T-cell (primary cell): ENCODE measurements around the gene CDHR1. TPM values are rescaled to one million over a fixed set of nuclear protein-coding genes. Genes with fewer than 3 reads are reported as not detected.
A peak's percentile ranks its signal among the peaks of the same experiment; 100 is the strongest.

ENCODE experiments used
- ATAC-seq, 4 experiments: fragments of 200-7000 bp in 3 of 4; fragments of 150-1000 bp in 1 of 4; cut with Tn5 transposase; replicated peaks in 1 of 4; 1 replicate in 3 of 4; 2 replicates in 1 of 4; pipeline ENCODE4 v1.10.0; 2021; ENCODE audit warnings: moderate library complexity in 3 of 4, mild to moderate bottlenecking in 2 of 4, moderate number of reproducible peaks in 1 of 4
- CTCF ChIA-PET, 2 donors: fragments of 300-600 bp; sonication (Branson Sonifier 250); formaldehyde crosslinking; loops; one replicate each; lab custom pipeline; 2022; ENCODE audit warnings: antibody characterized with exemption in 2 of 2; lab: Charles Lee
- POLR2A ChIA-PET, 2 donors: fragments of 300-600 bp; sonication (Branson Sonifier 250); formaldehyde crosslinking; loops; one replicate each; lab custom pipeline; 2022; ENCODE audit warnings: antibody characterized with exemption in 2 of 2; lab: Charles Lee
- DNase-seq, 35 experiments: peaks; one replicate each; pipeline versions ENCODE4 v3.0.0 to v3.0.0-alpha.2; 2013 to 2023
- H3K27ac ChIP-seq: one replicate; pipeline ENCODE4 v1.5.1; 2013; ENCODE audit warnings: low read length
- H3K27me3 ChIP-seq, 2 experiments: replicated peaks in 1 of 2; 1 replicate in 1 of 2; 2 replicates in 1 of 2; pipeline versions ENCODE4 v1.6.1 to v1.7.0; 2013; ENCODE audit warnings: low read length in 1 of 2, mixed read lengths in 1 of 2; ENCODE audit not compliant: control insufficient read depth in 2 of 2, insufficient read depth in 2 of 2; ENCODE audit errors: extremely low read depth in 1 of 2
- H3K36me3 ChIP-seq, 2 donors: 1 replicate in 1 of 2; 2 replicates in 1 of 2; pipeline versions ENCODE4 v1.6.1 to v1.7.0; 2013; ENCODE audit warnings: low read length in 1 of 2; ENCODE audit not compliant: control insufficient read depth in 2 of 2, insufficient read depth in 1 of 2; ENCODE audit errors: extremely low read depth in 1 of 2
- H3K4me1 ChIP-seq, 2 experiments: 1 replicate in 1 of 2; 2 replicates in 1 of 2; pipeline versions ENCODE4 v1.6.1 to v1.7.0; 2013; ENCODE audit warnings: low read length in 2 of 2, mixed read lengths in 1 of 2; ENCODE audit not compliant: insufficient read depth in 2 of 2, control insufficient read depth in 1 of 2; ENCODE audit errors: extremely low read depth in 1 of 2
- H3K4me3 ChIP-seq, 2 donors: 1 replicate in 1 of 2; 2 replicates in 1 of 2; pipeline versions ENCODE4 v1.5.1 to v1.7.0; 2013; ENCODE audit warnings: mild to moderate bottlenecking in 2 of 2, low read length in 1 of 2, moderate library complexity in 1 of 2; ENCODE audit not compliant: control insufficient read depth in 1 of 2; ENCODE audit errors: extremely low read depth in 1 of 2
- H3K9me3 ChIP-seq: 2 replicates; pipeline ENCODE4 v1.7.0; 2013
- H3K27ac Mint-ChIP-seq, 2 donors: one replicate each; pipeline ENCODE4 v1.8.0; 2020 to 2021; ENCODE audit warnings: mild to moderate bottlenecking in 2 of 2, mixed read lengths in 2 of 2
- H3K27me3 Mint-ChIP-seq, 2 donors: one replicate each; pipeline ENCODE4 v1.8.0; 2021 to 2022; ENCODE audit warnings: mixed read lengths in 2 of 2
- H3K36me3 Mint-ChIP-seq: one replicate; pipeline ENCODE4 v1.8.0; 2021; ENCODE audit warnings: mixed read lengths
- H3K4me1 Mint-ChIP-seq, 3 donors: one replicate each; pipeline ENCODE4 v1.8.0; 2020 to 2022; ENCODE audit warnings: mixed read lengths in 3 of 3, mild to moderate bottlenecking in 1 of 3
- H3K4me3 Mint-ChIP-seq, 3 donors: one replicate each; pipeline ENCODE4 v1.8.0; 2020 to 2022; ENCODE audit warnings: mild to moderate bottlenecking in 3 of 3, mixed read lengths in 3 of 3, moderate library complexity in 3 of 3
- H3K9me3 Mint-ChIP-seq, 3 donors: one replicate each; pipeline ENCODE4 v1.8.0; 2020 to 2022; ENCODE audit warnings: mixed read lengths in 3 of 3
- WGBS: methylation state at CpG from one replicate; pipeline ENCODE4 v1.1.5; 2013; ENCODE audit warnings: missing lambda C conversion rate; ENCODE audit not compliant: insufficient coverage; 5-methylcytosine and 5-hydroxymethylcytosine counted together
- total RNA-seq, 35 experiments: library from RNA in 6 of 35; stranded (reverse) in 6 of 35; fragments of 120-200 nt in 1 of 35; gene quantifications; one replicate each; pipeline versions ENCODE4 v1.2.1 to v1.2.4 and lab custom pipeline; 2013 to 2026

The CDHR1 gene
- total RNA-seq, 5 donors from 2014 or later (not counting 1 experiment from before 2014, with no cell fraction given), result 0.41 to 2.1 (median 1.1) TPM

DNA sequence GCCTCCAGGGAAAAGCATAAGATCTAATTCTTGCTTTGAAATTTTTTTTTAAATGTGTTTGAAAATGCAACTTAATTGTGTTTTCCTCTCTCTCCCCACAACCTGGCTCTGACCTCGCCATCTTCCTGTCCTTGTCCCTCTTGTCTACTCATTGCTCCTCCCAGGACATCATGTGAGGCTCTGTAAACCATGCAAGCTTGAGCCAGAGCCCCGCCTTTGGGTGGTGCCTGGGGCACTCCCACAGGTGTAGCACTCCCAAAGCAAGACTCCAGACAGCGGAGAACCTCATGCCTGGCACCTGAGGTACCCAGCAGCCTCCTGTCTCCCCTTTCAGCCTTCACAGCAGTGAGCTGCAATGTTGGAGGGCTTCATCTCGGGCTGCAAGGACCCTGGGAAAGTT lies 9.8 kb upstream of the CDHR1 start:
- no peaks in the 10 kb centered on the region for H3K9me3 ChIP-seq
- DNase-seq (no peak), ATAC-seq (no peak)
- peaks cover under 1 to 6% of the 10 kb centered on the region in 2 experiments for H3K4me1 ChIP-seq
- 72% methylated on average over 4 of the region's 4 CpGs for WGBS
- H3K4me3 Mint-ChIP-seq, result no peak overlapping the region
- no peaks in the 10 kb centered on the region for H3K9me3 Mint-ChIP-seq
- H3K4me3 ChIP-seq, result no peak overlapping the region
- H3K36me3 ChIP-seq, result no peaks in the 10 kb centered on the region
- no peak overlapping the region for H3K27ac Mint-ChIP-seq
- no peaks in the 10 kb centered on the region for H3K27me3 ChIP-seq
- peaks cover 0 to 5% (median 4%) of the 10 kb centered on the region in 3 donors for H3K4me1 Mint-ChIP-seq
- H3K27me3 Mint-ChIP-seq, result peaks cover 0 to 1% of the 10 kb centered on the region in 2 donors
- H3K27ac ChIP-seq, result no peak overlapping the region
- no peaks in the 10 kb centered on the region for H3K36me3 Mint-ChIP-seq
- ChIA-PET POLR2A (no interaction called here), CTCF (interaction anchor here in 1 of 2 donors (0.9 kb wide), 1 partner anchor 32 kb away, joined by 3 read pairs; no protein-coding TSS in a partner anchor)

DNA sequence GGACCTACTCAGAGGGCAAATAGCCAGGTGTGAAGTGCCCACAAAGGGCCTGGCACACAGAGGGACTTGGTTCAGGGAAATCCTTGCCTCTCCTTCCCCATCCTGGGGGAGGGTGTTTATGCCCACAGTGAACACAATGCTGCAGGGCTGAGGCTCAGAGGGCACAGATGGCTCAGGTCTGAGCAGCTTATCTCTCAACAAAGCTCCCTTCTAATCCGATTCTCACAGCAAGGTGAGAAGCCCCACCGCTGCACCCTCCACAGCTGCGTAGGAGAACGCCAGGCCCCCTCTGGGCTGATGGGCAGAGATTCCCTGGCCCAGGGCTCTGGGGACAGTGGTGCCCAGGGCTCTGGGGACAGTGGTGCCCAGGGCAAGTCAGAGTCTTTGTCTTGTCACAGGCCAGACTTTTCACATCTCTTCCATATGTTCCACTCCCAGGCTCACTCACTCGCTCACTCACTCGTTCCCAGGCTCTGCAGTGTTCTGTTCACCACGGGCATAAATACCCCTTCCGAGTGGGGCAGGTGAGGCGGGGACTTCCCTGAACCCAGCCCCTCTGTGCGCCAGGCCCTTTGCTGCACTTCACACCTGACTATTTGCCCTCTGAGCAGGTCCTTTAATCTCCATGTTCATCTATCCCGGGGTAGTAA lies 8.7 kb upstream of the CDHR1 start:
- no peak for DNase-seq
- no peak overlapping the region for H3K4me3 ChIP-seq
- POLR2A ChIA-PET, result no interaction called here
- H3K27ac ChIP-seq, result no peak overlapping the region
- no peaks in the 10 kb centered on the region for H3K27me3 ChIP-seq
- Mint-ChIP-seq H3K27me3 (peaks cover 0 to 1% of the 10 kb centered on the region in 2 donors), H3K9me3 (no peaks in the 10 kb centered on the region), H3K36me3 (no peaks in the 10 kb centered on the region), H3K27ac (no peak overlapping the region), H3K4me3 (no peak overlapping the region), H3K4me1 (peaks cover 6 to 10% (median 8%) of the 10 kb centered on the region in 3 donors)
- peaks cover 3 to 12% of the 10 kb centered on the region in 2 experiments for H3K4me1 ChIP-seq
- no peaks in the 10 kb centered on the region for H3K9me3 ChIP-seq
- 79% methylated on average over 11 of the region's 11 CpGs for WGBS
- ATAC-seq, result no peak
- no peaks in the 10 kb centered on the region for H3K36me3 ChIP-seq
- CTCF ChIA-PET, result interaction anchor here in 1 of 2 donors (0.9 kb wide), 1 partner anchor 31 kb away, joined by 3 read pairs; no protein-coding TSS in a partner anchor

DNA sequence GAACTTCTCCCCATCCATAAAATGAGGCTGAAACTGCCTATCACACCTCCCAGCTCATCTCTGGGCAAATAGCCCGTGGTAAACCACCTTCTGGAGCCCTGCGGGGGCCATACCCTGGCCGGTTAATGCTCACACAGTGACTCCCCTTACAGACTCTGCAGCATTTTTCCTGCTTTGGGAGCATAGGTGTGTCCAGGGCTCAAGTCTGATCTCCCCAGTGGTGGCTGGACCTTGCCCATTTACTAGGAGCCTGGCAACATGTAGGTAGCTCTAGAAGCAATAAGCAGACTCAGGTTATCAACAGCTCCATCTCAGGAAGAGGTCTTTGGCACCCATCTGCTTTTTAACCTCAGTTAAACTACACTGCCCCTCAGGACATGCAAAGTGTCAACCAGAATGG lies 5.5 kb upstream of the CDHR1 start:
- H3K27me3 ChIP-seq, result peaks cover 0 to 5% of the 10 kb centered on the region in 2 experiments
- CTCF ChIA-PET, result no interaction called here
- no peak overlapping the region for H3K27ac Mint-ChIP-seq
- H3K4me3 ChIP-seq, result no peak overlapping the region
- no peaks in the 10 kb centered on the region for H3K36me3 ChIP-seq
- H3K36me3 Mint-ChIP-seq, result no peaks in the 10 kb centered on the region
- peaks cover 0 to 11% of the 10 kb centered on the region in 2 donors for H3K27me3 Mint-ChIP-seq
- DNase-seq, result no peak
- H3K9me3 ChIP-seq, result no peaks in the 10 kb centered on the region
- POLR2A ChIA-PET, result no interaction called here
- no peak for ATAC-seq
- no peaks in the 10 kb centered on the region for H3K9me3 Mint-ChIP-seq
- H3K4me3 Mint-ChIP-seq, result no peak overlapping the region
- peaks cover 16 to 20% (median 18%) of the 10 kb centered on the region in 3 donors for H3K4me1 Mint-ChIP-seq
- peaks cover 12 to 28% of the 10 kb centered on the region in 2 experiments for H3K4me1 ChIP-seq
- 63% methylated on average over 3 of the region's 3 CpGs for WGBS
- H3K27ac ChIP-seq, result no peak overlapping the region

DNA sequence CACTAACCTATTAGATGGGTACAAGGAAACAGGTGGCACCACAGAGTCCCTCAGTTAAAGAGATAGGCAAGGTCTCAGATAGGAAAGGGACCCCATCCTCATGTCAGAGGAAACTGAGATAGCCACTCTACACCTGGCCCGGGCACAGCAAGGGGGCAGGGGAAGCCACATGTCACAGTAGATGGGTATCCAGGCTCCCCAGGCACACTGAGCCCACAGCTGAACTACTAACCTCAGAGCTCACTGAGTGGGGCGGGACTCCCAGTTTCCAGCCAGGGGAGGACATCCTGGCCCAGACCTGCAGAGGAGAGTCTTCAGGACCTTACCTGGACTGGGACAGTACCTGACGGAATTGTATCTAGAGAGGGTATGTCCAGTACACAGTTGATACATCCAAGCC lies 3.7 kb upstream of the CDHR1 start:
- Histone ChIP-seq H3K4me1 (peaks cover 12 to 38% of the 10 kb centered on the region in 2 experiments), H3K4me3 (no peak overlapping the region), H3K36me3 (no peaks in the 10 kb centered on the region), H3K27me3 (peaks cover 0 to 21% of the 10 kb centered on the region in 2 experiments), H3K9me3 (no peaks in the 10 kb centered on the region), H3K27ac (no peak overlapping the region)
- ChIA-PET POLR2A (no interaction called here), CTCF (interaction anchor here (1.0 to 1.3 kb wide), 3 partner anchors 14 to 43 kb away, joined by 3 to 11 read pairs (median 8); no protein-coding TSS in a partner anchor)
- Mint-ChIP-seq H3K4me3 (peak overlapping the region in 1 of 3 donors; percentile 19), H3K36me3 (no peaks in the 10 kb centered on the region), H3K27me3 (peaks cover 2 to 19% of the 10 kb centered on the region in 2 donors), H3K9me3 (no peaks in the 10 kb centered on the region), H3K4me1 (peaks cover 16 to 23% (median 23%) of the 10 kb centered on the region in 3 donors), H3K27ac (peak overlapping the region in 1 of 2 donors; percentile 13)
- DNase-seq (no peak), ATAC-seq (peak in 2 of 4 experiments; percentile 6 to 9)
- WGBS, result 65% methylated on average over 2 of the region's 3 CpGs

DNA sequence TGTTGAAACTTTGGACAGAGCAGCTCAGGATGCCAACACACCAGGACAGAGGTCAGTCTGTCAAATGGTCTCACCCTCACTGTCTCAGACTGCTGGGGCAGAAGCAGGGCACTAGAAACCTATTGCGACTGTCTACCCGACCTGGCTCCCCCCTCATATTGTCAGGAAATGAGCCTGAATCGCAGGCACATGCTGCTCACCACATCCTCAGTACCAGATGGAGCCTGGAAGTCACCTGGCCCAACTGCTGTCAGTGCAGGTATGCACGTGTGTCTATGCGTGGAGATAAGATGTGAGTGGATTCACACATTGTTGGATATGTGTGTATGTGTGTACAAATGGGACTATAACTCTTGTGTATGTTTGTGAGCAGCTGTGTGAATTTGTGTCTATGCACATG lies 3.2 kb upstream of the CDHR1 start:
- CTCF ChIA-PET, result interaction anchor here (1.0 to 1.3 kb wide), 3 partner anchors 14 to 43 kb away, joined by 3 to 11 read pairs (median 8); no protein-coding TSS in a partner anchor
- peaks cover 6 to 23% of the 10 kb centered on the region in 2 donors for H3K27me3 Mint-ChIP-seq

DNA sequence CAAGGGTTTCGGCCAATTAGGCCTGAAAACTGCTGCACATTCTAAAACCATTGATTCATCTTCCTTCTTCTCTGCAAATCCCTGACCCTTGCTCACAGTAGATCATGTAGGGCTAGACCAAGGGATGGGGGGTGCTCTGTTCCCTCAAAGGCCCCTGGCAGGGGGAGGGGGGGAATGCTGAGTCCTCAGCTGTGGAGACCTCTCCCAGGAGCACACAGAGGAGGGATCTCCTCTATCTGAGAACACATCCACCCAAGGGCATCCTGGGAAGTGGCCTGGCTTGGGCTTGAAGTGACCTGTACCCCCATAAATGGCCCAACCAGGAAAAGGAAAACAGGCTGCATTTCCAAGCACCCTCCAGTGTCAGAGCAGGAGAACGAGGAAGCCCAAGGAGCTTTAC lies 1.0 kb upstream of the CDHR1 start:
- H3K4me3 ChIP-seq, result no peak overlapping the region

More for the DNA sequence above, 3.2 kb upstream of the CDHR1 start:
- POLR2A ChIA-PET, result no interaction called here
- Histone ChIP-seq H3K4me3 (no peak overlapping the region), H3K27ac (no peak overlapping the region), H3K27me3 (peaks cover 3 to 26% of the 10 kb centered on the region in 2 experiments), H3K4me1 (peaks cover 12 to 39% of the 10 kb centered on the region in 2 experiments), H3K36me3 (no peaks in the 10 kb centered on the region), H3K9me3 (no peaks in the 10 kb centered on the region)
- no peak overlapping the region for H3K27ac Mint-ChIP-seq
- 18% methylated on average over 3 of the region's 5 CpGs for WGBS
- peaks cover 16 to 25% (median 24%) of the 10 kb centered on the region in 3 donors for H3K4me1 Mint-ChIP-seq
- DNase-seq (peak in 31 of 35 experiments; percentile 17 to 69 (median 43)), ATAC-seq (peak; percentile 63 to 92 (median 74))
- H3K9me3 Mint-ChIP-seq, result no peaks in the 10 kb centered on the region
- H3K36me3 Mint-ChIP-seq, result no peaks in the 10 kb centered on the region
- H3K4me3 Mint-ChIP-seq, result peak overlapping the region in 1 of 3 donors; percentile 19

More for the DNA sequence above, 1.0 kb upstream of the CDHR1 start:
- Mint-ChIP-seq H3K4me3 (peak overlapping the region in 2 of 3 donors; percentile 24 to 62), H3K36me3 (no peaks in the 10 kb centered on the region), H3K27ac (no peak overlapping the region), H3K27me3 (peaks cover 21 to 38% of the 10 kb centered on the region in 2 donors), H3K4me1 (peaks cover 16 to 25% (median 24%) of the 10 kb centered on the region in 3 donors), H3K9me3 (no peaks in the 10 kb centered on the region)
- ChIA-PET POLR2A (no interaction called here), CTCF (interaction anchor here in 1 of 2 donors (1.9 kb wide), 1 partner anchor 45 kb away, joined by 5 read pairs; no protein-coding TSS in a partner anchor)
- no peaks in the 10 kb centered on the region for H3K36me3 ChIP-seq
- peaks cover 4 to 43% of the 10 kb centered on the region in 2 experiments for H3K27me3 ChIP-seq
- ATAC-seq (no peak), DNase-seq (no peak)
- H3K4me1 ChIP-seq, result peaks cover 12 to 39% of the 10 kb centered on the region in 2 experiments
- WGBS, result no CpG with 5 or more reads among the region's 2 CpGs
- H3K9me3 ChIP-seq, result no peaks in the 10 kb centered on the region
- H3K27ac ChIP-seq, result no peak overlapping the region
